HCEC 1CT (cell line): ENCODE data around the gene CADPS2.
"Not testable (repeated sequence)": the region's sequence is repeated elsewhere in the genome, so short reads cannot be mapped to it uniquely, and the experiment has no call there.

Source experiments
- DNase-seq: peaks from one replicate; pipeline ENCODE4 v3.0.0-alpha.2; 2017

CADPS2 gene

GRCh38 chr7:122706836-122707235 lies 179.4 kb downstream of the CADPS2 start:
- no peak for DNase-seq

GRCh38 chr7:122702872-122703510 lies 183.3 kb downstream of the CADPS2 start, which contains the start of gene RNF148:
TSS of gene RNF148 (minus strand) at chr7:122702922. CDS start at chr7:122702750, 172 bp downstream.
- DNase-seq = no peak

GRCh38 chr7:122699017-122699416 lies 187.2 kb downstream of the CADPS2 start, which contains the start of gene RNF133:
TSS of gene RNF133 (minus strand) at chr7:122699117. CDS start at chr7:122698918, 199 bp downstream.
- DNase-seq = no peak

- no peak for DNase-seq
Observed at GRCh38 chr7:122695816-122696215, 190.4 kb downstream of the CADPS2 start.

- DNase-seq = no peak
Observed at GRCh38 chr7:122694697-122695096, 191.6 kb downstream of the CADPS2 start.

GRCh38 chr7:122692769-122693309 lies 193.4 kb downstream of the CADPS2 start:
- DNase-seq = no peak

GRCh38 chr7:122691569-122692235 lies 194.6 kb downstream of the CADPS2 start:
- DNase-seq = no peak

GRCh38 chr7:122689346-122690109 lies 196.7 kb downstream of the CADPS2 start:
- no peak for DNase-seq

GRCh38 chr7:122688400-122688998 lies 197.8 kb downstream of the CADPS2 start:
- DNase-seq = no peak

- no peak for DNase-seq
Observed at GRCh38 chr7:122686360-122686878, 199.8 kb downstream of the CADPS2 start.

- DNase-seq = no peak
Observed at GRCh38 chr7:122684504-122684903, 201.8 kb downstream of the CADPS2 start.

- DNase-seq = no peak
Observed at GRCh38 chr7:122682815-122683550, 203.3 kb downstream of the CADPS2 start.

GRCh38 chr7:122681186-122681585 lies 205.1 kb downstream of the CADPS2 start:
- not testable (repeated sequence) for DNase-seq

GRCh38 chr7:122679813-122680212 lies 206.4 kb downstream of the CADPS2 start:
- DNase-seq = no peak

- not testable (repeated sequence) for DNase-seq
Observed at GRCh38 chr7:122679269-122679709, 207.0 kb downstream of the CADPS2 start.

GRCh38 chr7:122677149-122677548 lies 209.1 kb downstream of the CADPS2 start:
- no peak for DNase-seq

GRCh38 chr7:122676466-122676865 lies 209.8 kb downstream of the CADPS2 start:
- DNase-seq = no peak

GRCh38 chr7:122675621-122676020 lies 210.6 kb downstream of the CADPS2 start:
- DNase-seq = no peak

- no peak for DNase-seq
Observed at GRCh38 chr7:122675011-122675410, 211.2 kb downstream of the CADPS2 start.

- DNase-seq = no peak
Observed at GRCh38 chr7:122674502-122674901, 211.8 kb downstream of the CADPS2 start.

GRCh38 chr7:122673951-122674350 lies 212.3 kb downstream of the CADPS2 start:
- no peak for DNase-seq

GRCh38 chr7:122672536-122672935 lies 213.7 kb downstream of the CADPS2 start:
- DNase-seq = no peak
